ENCODE data around the gene PCARE. TPM values are rescaled to one million over a fixed set of nuclear protein-coding genes. Genes with fewer than 3 reads are reported as not detected.

PCARE gene
- total and polyA plus RNA-seq, 9 donors: 0.09 to 0.53 (median 0.22) TPM

- no peaks in the 10 kb centered on the region for H3K36me3 ChIP-seq (ENCODE audit: control insufficient read depth, insufficient read depth, low read length)
- DNase-seq: no peak
- peaks cover 4% of the 10 kb centered on the region for H3K27me3 ChIP-seq (ENCODE audit: control insufficient read depth, insufficient read depth, low read length)
- no peak overlapping the region for H3K27ac ChIP-seq (ENCODE audit: low read length)
- no peaks in the 10 kb centered on the region for H3K9me3 ChIP-seq (replicated peaks; ENCODE audit: control insufficient read depth, low read depth, low read length)
- peaks cover 17% of the 10 kb centered on the region for H3K4me1 ChIP-seq (ENCODE audit: control insufficient read depth, insufficient read depth, low read length)
- H3K4me3 ChIP-seq (ENCODE audit: low read length): no peak overlapping the region
- WGBS (ENCODE audit: insufficient coverage): 67% methylated on average over 3 of the region's 7 CpGs
These were observed 19.9 kb downstream of the PCARE start for GRCh38 chr2:29054430-29054829.

- no peaks in the 10 kb centered on the region for H3K9me3 ChIP-seq (replicated peaks; ENCODE audit: control insufficient read depth, low read depth, low read length)
- no peak overlapping the region for H3K4me3 ChIP-seq (ENCODE audit: low read length)
- peaks cover 4% of the 10 kb centered on the region for H3K27me3 ChIP-seq (ENCODE audit: control insufficient read depth, insufficient read depth, low read length)
- WGBS (ENCODE audit: insufficient coverage): 22% methylated on average over 3 of the region's 5 CpGs
- DNase-seq: peak; percentile 65
- no peaks in the 10 kb centered on the region for H3K36me3 ChIP-seq (ENCODE audit: control insufficient read depth, insufficient read depth, low read length)
- H3K4me1 ChIP-seq (ENCODE audit: control insufficient read depth, insufficient read depth, low read length): peaks cover 17% of the 10 kb centered on the region
- no peak overlapping the region for H3K27ac ChIP-seq (ENCODE audit: low read length)
These were observed 20.5 kb downstream of the PCARE start for GRCh38 chr2:29053670-29054400.

GRCh38 chr2:29053223-29053622 is 21.1 kb downstream of the PCARE start:
- H3K27me3 ChIP-seq (ENCODE audit: control insufficient read depth, insufficient read depth, low read length): peaks cover 4% of the 10 kb centered on the region
- no peak overlapping the region for H3K27ac ChIP-seq (ENCODE audit: low read length)
- WGBS (ENCODE audit: insufficient coverage): 63% methylated on average over 7 of the region's 7 CpGs
- H3K4me1 ChIP-seq (ENCODE audit: control insufficient read depth, insufficient read depth, low read length): peaks cover 17% of the 10 kb centered on the region
- no peak for DNase-seq
- H3K4me3 ChIP-seq (ENCODE audit: low read length): no peak overlapping the region
- H3K36me3 ChIP-seq (ENCODE audit: control insufficient read depth, insufficient read depth, low read length): no peaks in the 10 kb centered on the region
- H3K9me3 ChIP-seq (replicated peaks; ENCODE audit: control insufficient read depth, low read depth, low read length): no peaks in the 10 kb centered on the region

GRCh38 chr2:29052807-29053206 is 21.5 kb downstream of the PCARE start:
- Histone ChIP-seq H3K4me3 (ENCODE audit: low read length) (no peak overlapping the region), H3K4me1 (ENCODE audit: control insufficient read depth, insufficient read depth, low read length) (peaks cover 17% of the 10 kb centered on the region), H3K9me3 (replicated peaks; ENCODE audit: control insufficient read depth, low read depth, low read length) (no peaks in the 10 kb centered on the region), H3K27ac (ENCODE audit: low read length) (no peak overlapping the region), H3K27me3 (ENCODE audit: control insufficient read depth, insufficient read depth, low read length) (peaks cover 4% of the 10 kb centered on the region), H3K36me3 (ENCODE audit: control insufficient read depth, insufficient read depth, low read length) (no peaks in the 10 kb centered on the region)
- 45% methylated on average over 6 of the region's 6 CpGs for WGBS (ENCODE audit: insufficient coverage)
- DNase-seq: no peak

GRCh38 chr2:29051730-29052129 is 22.6 kb downstream of the PCARE start:
- no peak overlapping the region for H3K4me3 ChIP-seq (ENCODE audit: low read length)
- peaks cover 20% of the 10 kb centered on the region for H3K4me1 ChIP-seq (ENCODE audit: control insufficient read depth, insufficient read depth, low read length)
- peaks cover 4% of the 10 kb centered on the region for H3K27me3 ChIP-seq (ENCODE audit: control insufficient read depth, insufficient read depth, low read length)
- H3K27ac ChIP-seq (ENCODE audit: low read length): no peak overlapping the region
- no peaks in the 10 kb centered on the region for H3K36me3 ChIP-seq (ENCODE audit: control insufficient read depth, insufficient read depth, low read length)
- H3K9me3 ChIP-seq (replicated peaks; ENCODE audit: control insufficient read depth, low read depth, low read length): no peaks in the 10 kb centered on the region
- DNase-seq: no peak
- 86% methylated on average over 11 of the region's 12 CpGs for WGBS (ENCODE audit: insufficient coverage)

GRCh38 chr2:29050591-29050990 is 23.7 kb downstream of the PCARE start:
- Histone ChIP-seq H3K4me1 (ENCODE audit: control insufficient read depth, insufficient read depth, low read length) (peaks cover 23% of the 10 kb centered on the region), H3K4me3 (ENCODE audit: low read length) (no peak overlapping the region), H3K9me3 (replicated peaks; ENCODE audit: control insufficient read depth, low read depth, low read length) (no peaks in the 10 kb centered on the region), H3K27me3 (ENCODE audit: control insufficient read depth, insufficient read depth, low read length) (peaks cover 4% of the 10 kb centered on the region), H3K36me3 (ENCODE audit: control insufficient read depth, insufficient read depth, low read length) (no peaks in the 10 kb centered on the region), H3K27ac (ENCODE audit: low read length) (no peak overlapping the region)
- 45% methylated on average over 7 of the region's 8 CpGs for WGBS (ENCODE audit: insufficient coverage)
- DNase-seq: no peak

- 85% methylated on average over 7 of the region's 9 CpGs for WGBS (ENCODE audit: insufficient coverage)
These were observed 27.1 kb downstream of the PCARE start for GRCh38 chr2:29047083-29047845.

GRCh38 chr2:29046321-29046720 is 28.0 kb downstream of the PCARE start:
- H3K27me3 ChIP-seq (ENCODE audit: control insufficient read depth, insufficient read depth, low read length): no peaks in the 10 kb centered on the region
- no peaks in the 10 kb centered on the region for H3K9me3 ChIP-seq (replicated peaks; ENCODE audit: control insufficient read depth, low read depth, low read length)
- H3K4me3 ChIP-seq (ENCODE audit: low read length): no peak overlapping the region
- no peaks in the 10 kb centered on the region for H3K36me3 ChIP-seq (ENCODE audit: control insufficient read depth, insufficient read depth, low read length)
- DNase-seq: no peak
- 83% methylated on average over 1 of the region's 2 CpGs for WGBS (ENCODE audit: insufficient coverage)
- H3K27ac ChIP-seq (ENCODE audit: low read length): no peak overlapping the region
- H3K4me1 ChIP-seq (ENCODE audit: control insufficient read depth, insufficient read depth, low read length): peaks cover 33% of the 10 kb centered on the region

More at GRCh38 chr2:29047083-29047845, 27.1 kb downstream of the PCARE start:
- Histone ChIP-seq H3K27me3 (ENCODE audit: control insufficient read depth, insufficient read depth, low read length) (peaks cover 3% of the 10 kb centered on the region), H3K4me1 (ENCODE audit: control insufficient read depth, insufficient read depth, low read length) (peaks cover 29% of the 10 kb centered on the region), H3K9me3 (replicated peaks; ENCODE audit: control insufficient read depth, low read depth, low read length) (no peaks in the 10 kb centered on the region), H3K4me3 (ENCODE audit: low read length) (no peak overlapping the region), H3K27ac (ENCODE audit: low read length) (no peak overlapping the region), H3K36me3 (ENCODE audit: control insufficient read depth, insufficient read depth, low read length) (no peaks in the 10 kb centered on the region)
- DNase-seq: no peak

- no peak overlapping the region for H3K27ac ChIP-seq (ENCODE audit: low read length)
- 94% methylated on average over 4 of the region's 4 CpGs for WGBS (ENCODE audit: insufficient coverage)
- no peaks in the 10 kb centered on the region for H3K36me3 ChIP-seq (ENCODE audit: control insufficient read depth, insufficient read depth, low read length)
- H3K9me3 ChIP-seq (replicated peaks; ENCODE audit: control insufficient read depth, low read depth, low read length): no peaks in the 10 kb centered on the region
- H3K4me3 ChIP-seq (ENCODE audit: low read length): no peak overlapping the region
- peaks cover 27% of the 10 kb centered on the region for H3K4me1 ChIP-seq (ENCODE audit: control insufficient read depth, insufficient read depth, low read length)
- H3K27me3 ChIP-seq (ENCODE audit: control insufficient read depth, insufficient read depth, low read length): peaks cover 2% of the 10 kb centered on the region
- no peak for DNase-seq
These were observed 29.9 kb downstream of the PCARE start for GRCh38 chr2:29044459-29044858.

- H3K9me3 ChIP-seq (replicated peaks; ENCODE audit: control insufficient read depth, low read depth, low read length): no peaks in the 10 kb centered on the region
- H3K27me3 ChIP-seq (ENCODE audit: control insufficient read depth, insufficient read depth, low read length): peaks cover 2% of the 10 kb centered on the region
- no peak overlapping the region for H3K27ac ChIP-seq (ENCODE audit: low read length)
- H3K4me1 ChIP-seq (ENCODE audit: control insufficient read depth, insufficient read depth, low read length): peaks cover 27% of the 10 kb centered on the region
- peak; percentile 83 for DNase-seq
- H3K36me3 ChIP-seq (ENCODE audit: control insufficient read depth, insufficient read depth, low read length): no peaks in the 10 kb centered on the region
- no peak overlapping the region for H3K4me3 ChIP-seq (ENCODE audit: low read length)
- 26% methylated on average over 8 of the region's 9 CpGs for WGBS (ENCODE audit: insufficient coverage)
These were observed 31.7 kb downstream of the PCARE start for GRCh38 chr2:29042561-29043075.

Measured in muscle of leg (tissue), 11 donors.